Dermis microvascular lymphatic vessel endothelial cell (primary cell): Measurements from ENCODE around the gene NDUFB2. TPM values are rescaled to one million over a fixed set of nuclear protein-coding genes. Genes with fewer than 3 reads are reported as not detected.
"Not testable (repeated sequence)": the region's sequence is repeated elsewhere in the genome, so short reads cannot be mapped to it uniquely, and the experiment has no call there.

ENCODE experiments used
- DNase-seq, 2 donors: peaks; one replicate each; pipeline versions ENCODE4 v3.0.0 to v3.0.0-alpha.2; 2010; ENCODE audit warnings: low read depth in 2 of 2
- total RNA-seq: library from RNA; depleted of rRNA; stranded (reverse); fragments of >200 nt; gene quantifications from 2 replicates; pipeline ENCODE4 v1.2.1, GENCODE V29; 2014

NDUFB2 gene
- total RNA-seq, 1 donor from 2014 or later = 146 TPM

- DNase-seq = no peak
Observed at GRCh38 chr7:140689199-140690152, 7.0 kb upstream of the NDUFB2 start.

GRCh38 chr7:140691376-140692045 is 5.0 kb upstream of the NDUFB2 start:
- DNase-seq = no peak

- not testable (repeated sequence) for DNase-seq
Observed at GRCh38 chr7:140693849-140694248, 2.7 kb upstream of the NDUFB2 start.

DNA sequence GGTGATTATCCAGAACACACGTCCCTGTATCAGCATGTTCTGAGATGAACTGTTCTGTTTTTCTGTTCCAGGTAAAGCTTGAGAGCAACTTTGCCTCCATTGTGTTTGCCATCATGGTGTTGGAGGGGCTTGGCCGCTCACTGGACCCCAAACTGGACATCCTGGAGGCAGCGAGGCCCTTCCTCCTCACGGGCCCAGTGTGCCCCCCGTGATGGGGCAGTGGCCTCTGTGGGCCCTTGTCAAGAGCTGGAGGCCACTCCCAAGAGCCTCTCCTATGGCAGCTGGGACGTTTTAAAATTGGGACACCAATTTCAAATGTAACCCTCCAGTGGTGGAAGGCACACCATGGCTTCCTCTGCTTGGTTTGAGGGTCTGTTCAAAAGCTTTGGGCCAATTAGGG is 1.9 kb upstream of the NDUFB2 start:
- DNase-seq = no peak

DNA sequence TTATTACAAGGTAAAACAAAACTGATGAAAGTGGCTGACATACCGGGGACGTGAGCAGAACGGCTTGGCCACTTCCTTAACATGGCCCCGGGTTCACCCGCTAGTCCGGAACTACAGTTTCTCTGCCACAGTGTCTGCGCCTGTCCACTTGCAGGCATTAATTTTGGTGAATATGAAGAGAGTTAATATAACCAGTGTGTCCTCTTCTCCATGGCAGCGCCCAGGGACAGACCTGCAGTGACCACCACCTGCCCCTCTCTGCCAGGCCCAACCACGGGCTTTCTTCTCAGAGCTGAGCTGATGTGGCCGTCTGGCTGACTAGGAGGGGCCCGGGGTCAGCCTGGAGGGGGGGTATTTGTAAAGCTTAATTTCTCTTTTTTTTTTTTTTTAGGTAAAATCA is 1.1 kb upstream of the NDUFB2 start:
- no peak for DNase-seq

GRCh38 chr7:140696024-140696679 is 356 bp upstream of the NDUFB2 start:
- DNase-seq = peak; percentile 59 to 89

DNA sequence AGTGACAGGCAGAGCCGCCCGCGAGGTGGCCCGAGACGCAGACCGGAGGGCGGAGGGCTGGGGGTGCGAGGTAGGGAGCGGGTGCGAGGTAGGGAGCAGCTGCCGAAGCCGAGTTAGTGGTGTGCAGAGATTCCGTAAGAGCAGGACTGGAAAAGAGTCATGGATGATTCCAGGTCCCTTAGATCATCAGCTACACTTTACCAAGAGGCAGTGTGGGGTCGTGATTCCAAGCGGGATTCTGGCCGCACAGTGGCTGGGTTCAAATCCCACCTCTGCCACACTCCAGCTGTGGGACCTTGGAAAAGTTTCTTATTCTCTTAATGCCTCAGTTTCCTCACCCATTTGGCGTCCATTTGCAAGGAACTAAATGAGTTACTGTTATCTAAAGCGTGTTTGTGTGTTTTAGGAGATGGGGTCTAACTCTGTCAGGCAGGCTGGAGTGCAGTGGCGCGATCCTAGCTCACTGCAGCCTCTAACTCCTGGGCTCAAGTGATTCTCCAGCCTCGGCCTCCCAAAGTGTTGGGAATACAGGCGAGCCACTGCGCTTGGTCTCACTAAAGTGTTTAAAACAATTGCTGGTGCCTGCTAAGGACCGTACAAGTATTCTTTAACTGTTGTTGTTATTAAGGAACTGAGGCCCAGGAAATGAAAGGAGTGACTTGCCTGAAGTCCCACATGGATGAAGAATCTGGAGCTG is 1.1 kb downstream of the NDUFB2 start:
- DNase-seq = no peak

- DNase-seq = no peak
Observed at GRCh38 chr7:140698477-140698876, 2.0 kb downstream of the NDUFB2 start.

- no peak for DNase-seq
Observed at GRCh38 chr7:140702774-140703173, 6.3 kb downstream of the NDUFB2 start.

DNA sequence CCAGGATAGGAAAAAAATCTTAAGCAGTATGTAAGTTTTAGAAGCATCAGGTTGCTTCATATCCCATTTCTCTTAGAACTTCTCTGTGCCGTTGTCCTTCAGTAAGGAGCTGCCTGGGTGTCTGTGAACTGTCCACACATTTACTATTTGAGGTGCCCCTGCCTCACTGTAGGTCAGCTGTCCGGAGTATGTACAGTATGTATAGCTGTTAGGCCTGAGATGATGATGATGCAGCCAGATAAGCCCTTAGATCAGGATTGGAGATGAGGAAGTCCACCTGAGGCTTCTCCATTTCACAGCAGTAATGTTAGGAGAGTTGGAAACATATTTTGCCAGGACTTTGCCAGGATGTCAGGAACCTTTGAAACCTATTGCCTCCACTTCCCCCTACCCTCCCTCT is 7.7 kb downstream of the NDUFB2 start:
- no peak for DNase-seq

- DNase-seq = no peak
Observed at GRCh38 chr7:140707132-140707531, 10.6 kb downstream of the NDUFB2 start.

DNA sequence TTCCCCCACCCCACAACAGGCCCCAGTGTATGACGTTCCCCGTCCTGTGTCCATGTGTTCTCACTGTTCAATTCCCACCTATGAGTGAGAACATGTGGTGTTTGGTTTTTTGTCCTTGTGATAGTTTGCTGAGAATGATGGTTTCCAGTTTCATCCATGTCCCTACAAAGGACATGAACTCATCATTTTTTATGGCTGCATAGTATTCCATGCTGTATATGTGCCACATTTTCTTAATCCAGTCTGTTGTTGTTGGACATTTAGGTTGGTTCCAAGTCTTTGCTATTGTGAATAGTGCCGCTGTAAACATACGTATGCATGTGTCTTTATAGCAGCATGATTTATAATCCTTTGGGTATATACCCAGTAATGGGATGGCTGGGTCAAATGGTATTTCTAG is 12.3 kb downstream of the NDUFB2 start:
- DNase-seq = not testable (repeated sequence)

DNA sequence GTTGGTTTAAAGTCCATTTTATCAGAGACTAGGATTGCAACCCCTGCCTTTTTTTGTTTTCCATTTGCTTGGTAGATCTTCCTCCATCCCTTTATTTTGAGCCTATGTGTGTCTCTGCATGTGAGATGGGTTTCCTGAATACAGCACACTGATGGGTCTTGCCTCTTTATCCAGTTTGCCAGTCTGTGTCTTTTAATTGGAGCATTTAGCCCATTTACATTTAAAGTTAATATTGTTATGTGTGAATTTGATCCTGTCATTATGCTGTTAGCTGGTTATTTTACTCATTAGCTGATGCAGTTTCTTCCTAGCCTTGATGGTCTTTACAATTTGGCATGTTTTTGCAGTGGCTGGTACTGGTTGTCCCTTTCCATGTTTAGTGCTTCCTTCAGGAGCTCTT is 15.9 kb downstream of the NDUFB2 start:
- not testable (repeated sequence) for DNase-seq

DNA sequence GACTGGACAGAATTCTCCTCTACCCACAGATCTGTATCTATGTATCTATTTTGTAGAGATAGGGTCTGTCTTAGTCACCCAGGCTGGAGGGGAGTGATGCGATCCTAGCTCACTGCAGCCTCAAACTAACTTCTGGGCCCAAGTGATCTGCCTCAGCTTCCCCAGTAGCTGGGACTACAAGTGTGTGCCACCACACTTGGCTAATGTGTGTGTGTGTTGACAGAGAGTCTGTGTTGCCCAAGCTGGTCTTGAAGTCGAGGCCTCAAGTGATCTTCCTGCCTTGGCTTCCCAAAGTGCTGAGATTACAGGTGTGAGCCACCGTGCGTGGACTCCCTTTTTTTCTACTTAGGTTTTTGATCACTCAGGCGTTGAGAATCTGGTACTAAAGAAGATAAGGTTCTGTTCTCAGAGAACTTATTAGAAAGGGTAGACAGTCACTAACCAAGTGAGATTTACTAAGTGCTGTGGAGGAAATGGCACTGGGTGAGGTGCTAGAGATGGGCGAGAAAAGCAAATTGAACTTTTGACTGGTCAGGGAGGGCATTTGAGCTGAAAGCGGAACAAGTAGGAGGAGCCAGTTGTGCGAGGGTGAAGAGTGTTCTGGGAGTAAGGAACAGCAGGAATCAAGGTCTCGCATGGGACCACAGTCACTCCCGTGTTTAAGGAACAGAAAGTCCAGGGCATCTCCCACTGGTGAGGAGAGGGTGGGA is 18.0 kb downstream of the NDUFB2 start:
- no peak for DNase-seq

DNA sequence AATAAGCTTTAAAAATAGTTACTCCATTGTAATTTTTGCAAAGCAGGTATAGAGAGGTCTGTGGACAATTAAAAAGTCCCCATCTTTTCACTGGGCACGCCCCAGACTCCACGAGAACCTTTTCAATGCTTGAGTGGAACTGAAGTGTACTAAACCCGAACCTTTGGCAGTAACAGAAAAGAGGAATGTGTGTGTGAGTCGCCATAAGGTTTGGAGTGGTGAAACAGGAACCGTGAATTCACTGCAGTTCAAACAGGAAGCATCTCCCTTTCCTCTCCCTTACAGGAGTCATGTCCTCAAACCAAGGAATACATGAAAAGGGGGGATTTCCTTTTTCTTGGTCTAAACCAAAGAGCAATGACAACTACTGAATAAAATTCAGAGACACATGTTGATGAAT is 23.2 kb downstream of the NDUFB2 start:
- peak in 1 of 2 donors; percentile 53 for DNase-seq

DNA sequence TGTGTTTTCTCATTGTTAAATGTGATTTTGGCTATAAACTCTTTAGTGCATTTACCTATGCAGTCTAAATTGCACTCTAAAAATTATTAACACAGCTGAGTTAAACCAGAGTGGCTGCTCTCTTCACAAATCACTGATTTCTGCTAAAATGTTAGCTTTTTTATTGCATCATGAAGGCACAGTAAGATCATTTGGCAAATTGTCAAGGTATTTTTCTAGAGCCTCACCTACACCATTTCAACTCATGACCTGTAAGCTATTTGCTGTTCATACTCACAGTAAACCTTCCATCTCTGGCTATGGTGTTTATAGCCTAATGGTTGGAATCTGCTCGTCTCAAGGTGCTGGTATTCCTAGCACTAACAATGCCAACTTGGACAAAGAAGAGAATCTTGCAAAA is 25.7 kb downstream of the NDUFB2 start:
- no peak for DNase-seq

GRCh38 chr7:140723006-140723405 is 26.5 kb downstream of the NDUFB2 start:
- no peak for DNase-seq

- DNase-seq = no peak
Observed at GRCh38 chr7:140723574-140723973, 27.1 kb downstream of the NDUFB2 start.

GRCh38 chr7:140724706-140725105 is 28.2 kb downstream of the NDUFB2 start:
- DNase-seq = no peak

GRCh38 chr7:140726281-140726680 is 29.8 kb downstream of the NDUFB2 start:
- peak in 1 of 2 donors; percentile 8 for DNase-seq

- no peak for DNase-seq
Observed at GRCh38 chr7:140732416-140732815, 35.9 kb downstream of the NDUFB2 start.
